ENCODE measurements around the gene VKORC1.

DNA sequence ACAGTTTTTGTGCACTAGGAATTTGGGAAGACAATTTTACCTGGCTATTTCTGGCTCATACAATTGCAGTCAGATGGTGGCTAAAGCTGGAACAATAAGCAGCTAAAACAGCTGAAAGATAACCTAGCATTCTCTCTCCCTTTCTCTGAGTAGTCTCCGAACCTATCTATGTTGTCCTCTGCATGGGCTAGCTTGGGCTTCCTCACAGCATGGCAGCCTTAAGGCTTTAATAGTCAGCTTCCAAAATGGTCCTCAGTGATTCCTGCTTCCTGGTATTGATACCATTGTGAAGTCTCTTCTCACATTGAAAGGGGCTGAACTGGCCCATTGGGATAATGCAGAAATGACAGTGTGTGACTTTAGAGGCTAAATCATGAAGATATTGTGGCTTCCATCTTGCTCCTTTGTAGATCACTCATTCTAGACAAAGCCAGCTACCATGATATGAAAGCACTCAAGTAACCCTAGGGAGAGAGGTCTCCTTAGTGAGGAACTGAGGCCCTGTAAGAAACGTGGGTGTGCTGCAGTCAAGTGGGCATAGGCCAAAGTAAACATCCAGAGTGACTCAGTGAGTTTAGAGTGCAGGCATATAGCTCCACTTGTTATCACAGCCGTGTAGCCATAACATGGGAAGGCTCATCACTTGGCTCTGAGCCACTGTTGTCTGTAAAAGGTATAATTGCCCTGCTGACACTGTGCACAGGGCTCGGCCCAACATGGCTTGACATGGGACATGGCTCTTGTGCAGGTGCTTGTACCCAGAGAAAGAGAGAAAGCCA, 5.5 kb upstream of the VKORC1 start:
- TF ChIP-seq, protein P1, sequence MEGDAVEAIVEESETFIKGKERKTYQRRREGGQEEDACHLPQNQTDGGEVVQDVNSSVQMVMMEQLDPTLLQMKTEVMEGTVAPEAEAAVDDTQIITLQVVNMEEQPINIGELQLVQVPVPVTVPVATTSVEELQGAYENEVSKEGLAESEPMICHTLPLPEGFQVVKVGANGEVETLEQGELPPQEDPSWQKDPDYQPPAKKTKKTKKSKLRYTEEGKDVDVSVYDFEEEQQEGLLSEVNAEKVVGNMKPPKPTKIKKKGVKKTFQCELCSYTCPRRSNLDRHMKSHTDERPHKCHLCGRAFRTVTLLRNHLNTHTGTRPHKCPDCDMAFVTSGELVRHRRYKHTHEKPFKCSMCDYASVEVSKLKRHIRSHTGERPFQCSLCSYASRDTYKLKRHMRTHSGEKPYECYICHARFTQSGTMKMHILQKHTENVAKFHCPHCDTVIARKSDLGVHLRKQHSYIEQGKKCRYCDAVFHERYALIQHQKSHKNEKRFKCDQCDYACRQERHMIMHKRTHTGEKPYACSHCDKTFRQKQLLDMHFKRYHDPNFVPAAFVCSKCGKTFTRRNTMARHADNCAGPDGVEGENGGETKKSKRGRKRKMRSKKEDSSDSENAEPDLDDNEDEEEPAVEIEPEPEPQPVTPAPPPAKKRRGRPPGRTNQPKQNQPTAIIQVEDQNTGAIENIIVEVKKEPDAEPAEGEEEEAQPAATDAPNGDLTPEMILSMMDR (IDR thresholded peaks at IDR 0.05) = no peak
- TF ChIP-seq ZFX (IDR thresholded peaks at IDR 0.05; ENCODE audit: borderline replicate concordance) = no peak

Measured in 22Rv1 (cell line).